Sigmoid colon (tissue), 7 donors: ENCODE measurements around the gene TRAPPC12. TPM values are rescaled to one million over a fixed set of nuclear protein-coding genes. Genes with fewer than 3 reads are reported as not detected.
"Not testable (repeated sequence)": the region's sequence is repeated elsewhere in the genome, so short reads cannot be mapped to it uniquely, and the experiment has no call there.

Experiments
- DNase-seq: peaks from one replicate; pipeline ENCODE4 v3.0.0-alpha.2; 2019
- H3K27ac ChIP-seq, 4 donors: fragments of 200-600 bp; sonication (generic); one replicate each; pipeline ENCODE4 v1.5.1; 2016 to 2019; ENCODE audit warnings: mild to moderate bottlenecking in 1 of 4
- H3K27me3 ChIP-seq, 3 donors: fragments of 200-600 bp; sonication (generic); one replicate each; pipeline ENCODE4 v1.5.1; 2019; ENCODE audit warnings: mild to moderate bottlenecking in 1 of 3
- H3K36me3 ChIP-seq, 4 donors: fragments of 200-600 bp; sonication (generic); one replicate each; pipeline ENCODE4 v1.5.1; 2016 to 2019
- H3K4me1 ChIP-seq, 4 donors: fragments of 200-600 bp; sonication (generic); one replicate each; pipeline ENCODE4 v1.5.1; 2017 to 2019
- H3K4me3 ChIP-seq, 4 donors: fragments of 200-600 bp; sonication (generic); one replicate each; pipeline ENCODE4 v1.5.1; 2017 to 2019; ENCODE audit warnings: mild to moderate bottlenecking in 2 of 4, moderate library complexity in 1 of 4
- H3K9me3 ChIP-seq, 4 donors: fragments of 200-600 bp in 3 of 4; sonication (generic) in 3 of 4; one replicate each; pipeline versions ENCODE4 v1.5.1 to v1.6.1; 2013 to 2019
- CTCF ChIP-seq, 4 experiments: fragments of 450-650 bp in 3 of 4; fragments of 200-600 bp in 1 of 4; IDR thresholded peaks; one replicate each; pipeline ENCODE4 v1.5.1; 2016 to 2019; ENCODE audit warnings: antibody characterized with exemption in 4 of 4, mild to moderate bottlenecking in 3 of 4, moderate library complexity in 2 of 4
- EP300 ChIP-seq, 4 donors: sonication (generic); formaldehyde crosslinking; IDR thresholded peaks; one replicate each; pipeline ENCODE4 v1.6.1; 2017; ENCODE audit warnings: antibody characterized with exemption in 4 of 4
- POLR2A ChIP-seq, 2 donors: fragments of 450-650 bp; IDR thresholded peaks; one replicate each; pipeline ENCODE4 v1.6.1; 2016; ENCODE audit warnings: antibody characterized with exemption in 2 of 2, mild to moderate bottlenecking in 2 of 2, moderate library complexity in 2 of 2
- POLR2AphosphoS5 ChIP-seq, 4 donors: sonication (generic); formaldehyde crosslinking; IDR thresholded peaks; one replicate each; pipeline ENCODE4 v1.6.1; 2017; ENCODE audit warnings: antibody characterized with exemption in 4 of 4
- WGBS, 2 donors: extraction: QIAGEN DNeasy Blood & Tissue Kit; methylation state at CpG; one replicate each; pipeline ENCODE4 v1.1.7; 2013; 5-methylcytosine and 5-hydroxymethylcytosine counted together
- intact Hi-C: fragments of 100-400 bp; cut with DNase I; formaldehyde crosslinking; loops from one replicate; pipeline ENCODE4 v1.15.1; 2023
- polyA plus RNA-seq, 3 donors: library from polyadenylated mRNA; stranded (reverse); fragments of 200-250 nt; gene quantifications; one replicate each; pipeline ENCODE4 v1.2.3, GENCODE V29; 2013
- total RNA-seq, 4 donors: library from RNA; depleted of rRNA; stranded (reverse); fragments of >200 nt; gene quantifications; one replicate each; pipeline ENCODE4 v1.1.0, GENCODE V29; 2016
- donor health status: healthy with polysubstance abuse.
- donor health status: Bipolar disorder and iron deficiency.
- donor health status: healthy.

The TRAPPC12 gene
- total and polyA plus RNA-seq, 7 donors: 22.7 to 79.5 (median 50.5) TPM

GRCh38 chr2:3365219-3365618, 14.3 kb upstream of the TRAPPC12 start:
- no peak for TF ChIP-seq EP300 (IDR thresholded peaks at IDR 0.05)
- no peak for TF ChIP-seq POLR2A (IDR thresholded peaks at IDR 0.05)
- TF ChIP-seq CTCF (IDR thresholded peaks at IDR 0.05): no peak
- TF ChIP-seq POLR2AphosphoS5 (IDR thresholded peaks at IDR 0.05): no peak
- WGBS, 2 donors: 92 to 94% methylated on average over 5 of the region's 5 CpGs
- no peak overlapping the region for H3K4me3 ChIP-seq
- no peak overlapping the region for H3K27ac ChIP-seq
- DNase-seq: no peak
- no peaks in the 10 kb centered on the region for H3K4me1 ChIP-seq
- no peaks in the 10 kb centered on the region for H3K36me3 ChIP-seq
- H3K27me3 ChIP-seq: no peaks in the 10 kb centered on the region
- H3K9me3 ChIP-seq: no peaks in the 10 kb centered on the region
- intact Hi-C loops: no loop called here

- 96% methylated on average over 4 of the region's 4 CpGs for WGBS, 2 donors
- intact Hi-C loops: no loop called here
- Histone ChIP-seq H3K4me1 (no peaks in the 10 kb centered on the region), H3K9me3 (no peaks in the 10 kb centered on the region), H3K4me3 (no peak overlapping the region), H3K27me3 (no peaks in the 10 kb centered on the region), H3K36me3 (no peaks in the 10 kb centered on the region), H3K27ac (no peak overlapping the region)
- TF ChIP-seq CTCF (IDR thresholded peaks at IDR 0.05): no peak
- TF ChIP-seq EP300 (IDR thresholded peaks at IDR 0.05): no peak
- TF ChIP-seq POLR2AphosphoS5 (IDR thresholded peaks at IDR 0.05): no peak
- TF ChIP-seq POLR2A (IDR thresholded peaks at IDR 0.05): no peak
- no peak for DNase-seq
Measured at GRCh38 chr2:3368261-3368722, 11.2 kb upstream of the TRAPPC12 start.

GRCh38 chr2:3369340-3370181, 9.9 kb upstream of the TRAPPC12 start:
- WGBS, 2 donors: 88 to 93% methylated on average over 34 of the region's 34 CpGs
- H3K4me3 ChIP-seq, H3K9me3 ChIP-seq, H3K27ac ChIP-seq, H3K36me3 ChIP-seq, intact Hi-C loops, H3K4me1 ChIP-seq, H3K27me3 ChIP-seq, DNase-seq: not testable (repeated sequence)

GRCh38 chr2:3376821-3377220, 2.7 kb upstream of the TRAPPC12 start:
- Histone ChIP-seq H3K4me3 (peak overlapping the region in 3 of 4 donors; percentile 75 to 86 (median 77)), H3K9me3 (no peaks in the 10 kb centered on the region), H3K4me1 (peaks cover 0 to 37% (median 30%) of the 10 kb centered on the region in 4 donors), H3K27ac (peak overlapping the region in 1 of 4 donors; percentile 87), H3K27me3 (no peaks in the 10 kb centered on the region), H3K36me3 (peaks cover 0 to 5% (median 0%) of the 10 kb centered on the region in 4 donors)
- 66 to 72% methylated on average over 6 of the region's 6 CpGs for whole genome bisulfite sequencing, 2 donors
- no peak for DNase-seq
- no peak for TF ChIP-seq POLR2A (IDR thresholded peaks at IDR 0.05)
- no peak for TF ChIP-seq CTCF (IDR thresholded peaks at IDR 0.05)
- TF ChIP-seq EP300 (IDR thresholded peaks at IDR 0.05): no peak
- no peak for TF ChIP-seq POLR2AphosphoS5 (IDR thresholded peaks at IDR 0.05)
- intact Hi-C loops: loop anchor here (5.0 kb wide), 1 partner anchor 275 kb away; no protein-coding TSS in a partner anchor

GRCh38 chr2:3377279-3377611, 2.2 kb upstream of the TRAPPC12 start:
- Histone ChIP-seq H3K36me3 (peaks cover 0 to 6% (median 0%) of the 10 kb centered on the region in 4 donors), H3K9me3 (no peaks in the 10 kb centered on the region), H3K4me1 (peaks cover 0 to 37% (median 30%) of the 10 kb centered on the region in 4 donors), H3K27me3 (no peaks in the 10 kb centered on the region), H3K27ac (peak overlapping the region; percentile 87 to 94 (median 90)), H3K4me3 (peak overlapping the region; percentile 56 to 86 (median 76))
- WGBS, 2 donors: 1 to 2% methylated on average over 8 of the region's 8 CpGs
- intact Hi-C loops: loop anchor here (5.0 kb wide), 1 partner anchor 275 kb away; no protein-coding TSS in a partner anchor
- TF ChIP-seq POLR2AphosphoS5 (IDR thresholded peaks at IDR 0.05): no peak
- TF ChIP-seq POLR2A (IDR thresholded peaks at IDR 0.05): no peak
- no peak for TF ChIP-seq CTCF (IDR thresholded peaks at IDR 0.05)
- no peak for TF ChIP-seq EP300 (IDR thresholded peaks at IDR 0.05)
- DNase-seq: no peak
